WERI-Rb-1 (cell line): ENCODE results near the gene HEG1.

ENCODE experiments used
- DNase-seq: peaks from one replicate; pipeline ENCODE4 v3.0.0-alpha.2; 2020
- H3K27ac ChIP-seq: fragments of 250-450 bp; sonication (Bioruptor Pico); 2 replicates; pipeline ENCODE4 v1.5.1; 2020; ENCODE audit warnings: mild to moderate bottlenecking, moderate library complexity
- H3K27me3 ChIP-seq: fragments of 250-450 bp; sonication (Bioruptor Pico); 2 replicates; pipeline ENCODE4 v1.5.1; 2021; ENCODE audit warnings: mild to moderate bottlenecking, low read depth, moderate library complexity; ENCODE audit not compliant: insufficient read depth, severe bottlenecking
- H3K36me3 ChIP-seq: fragments of 250-450 bp; sonication (Bioruptor Pico); 2 replicates; pipeline ENCODE4 v1.5.1; 2020; ENCODE audit warnings: mild to moderate bottlenecking, moderate library complexity
- H3K4me3 ChIP-seq: 2 replicates; pipeline ENCODE4 v1.5.1; 2011; ENCODE audit warnings: low read depth, mild to moderate bottlenecking, control low read depth, low read length
- H3K9me3 ChIP-seq: fragments of 250-450 bp; sonication (Bioruptor Pico); 2 replicates; pipeline ENCODE4 v1.5.1; 2021; ENCODE audit warnings: mild to moderate bottlenecking, moderate library complexity; ENCODE audit not compliant: severe bottlenecking
- CTCF ChIP-seq: IDR thresholded peaks from 2 replicates; pipeline ENCODE4 v1.5.1; 2011; ENCODE audit warnings: low read depth, mild to moderate bottlenecking, control low read depth, inconsistent platforms, low read length

HEG1 gene

GRCh38 chr3:124974691-124975090 is 81.1 kb downstream of the HEG1 start:
- H3K27me3 ChIP-seq: no peaks in the 10 kb centered on the region
- no peak overlapping the region for H3K27ac ChIP-seq
- no peak for DNase-seq
- H3K36me3 ChIP-seq: peaks cover 87% of the 10 kb centered on the region
- H3K4me3 ChIP-seq: no peak overlapping the region
- no peaks in the 10 kb centered on the region for H3K9me3 ChIP-seq
- TF ChIP-seq CTCF: no peak

GRCh38 chr3:124973290-124973689 is 82.5 kb downstream of the HEG1 start:
- no peak overlapping the region for H3K27ac ChIP-seq
- H3K36me3 ChIP-seq: peaks cover 91% of the 10 kb centered on the region
- no peak for DNase-seq

GRCh38 chr3:124972457-124972856 is 83.3 kb downstream of the HEG1 start:
- Histone ChIP-seq H3K9me3 (no peaks in the 10 kb centered on the region), H3K36me3 (peaks cover 90% of the 10 kb centered on the region), H3K27me3 (no peaks in the 10 kb centered on the region), H3K27ac (no peak overlapping the region), H3K4me3 (no peak overlapping the region)
- no peak for TF ChIP-seq CTCF
- no peak for DNase-seq

More at GRCh38 chr3:124973290-124973689, 82.5 kb downstream of the HEG1 start:
- no peak overlapping the region for H3K4me3 ChIP-seq
- no peaks in the 10 kb centered on the region for H3K27me3 ChIP-seq
- H3K9me3 ChIP-seq: no peaks in the 10 kb centered on the region
- TF ChIP-seq CTCF: no peak

- no peaks in the 10 kb centered on the region for H3K27me3 ChIP-seq
- H3K36me3 ChIP-seq: peaks cover 69% of the 10 kb centered on the region
- no peak overlapping the region for H3K4me3 ChIP-seq
- DNase-seq: no peak
- no peak for TF ChIP-seq CTCF
- H3K27ac ChIP-seq: no peak overlapping the region
- H3K9me3 ChIP-seq: no peaks in the 10 kb centered on the region
These were observed 85.7 kb downstream of the HEG1 start for GRCh38 chr3:124969963-124970722.

GRCh38 chr3:124969190-124969589 is 86.6 kb downstream of the HEG1 start:
- Histone ChIP-seq H3K27me3 (no peaks in the 10 kb centered on the region), H3K36me3 (peaks cover 59% of the 10 kb centered on the region), H3K27ac (no peak overlapping the region), H3K4me3 (no peak overlapping the region), H3K9me3 (no peaks in the 10 kb centered on the region)
- no peak for TF ChIP-seq CTCF
- no peak for DNase-seq

- no peak for DNase-seq
- Histone ChIP-seq H3K4me3 (no peak overlapping the region), H3K27ac (no peak overlapping the region), H3K27me3 (no peaks in the 10 kb centered on the region), H3K9me3 (no peaks in the 10 kb centered on the region), H3K36me3 (peaks cover 50% of the 10 kb centered on the region)
- TF ChIP-seq CTCF: no peak
These were observed 87.8 kb downstream of the HEG1 start for GRCh38 chr3:124967964-124968363.
